ENCODE data around the gene VHLL. TPM values are rescaled to one million over a fixed set of nuclear protein-coding genes. Genes with fewer than 3 reads are reported as not detected.

The VHLL gene
- polyA plus RNA-seq, 1 donor from 2014 or later: not detected

GRCh38 chr1:156257711-156258110, 41.4 kb downstream of the VHLL start:
- Mint-ChIP-seq H3K9me3 (peaks cover 0 to 1% (median 0%) of the 10 kb centered on the region in 3 donors), H3K27me3 (no peaks in the 10 kb centered on the region), H3K4me3 (no peak overlapping the region), H3K36me3 (peaks cover 5% of the 10 kb centered on the region), H3K4me1 (no peaks in the 10 kb centered on the region), H3K27ac (no peak overlapping the region)

- Mint-ChIP-seq H3K27me3 (no peaks in the 10 kb centered on the region), H3K4me3 (no peak overlapping the region), H3K4me1 (no peaks in the 10 kb centered on the region), H3K9me3 (no peaks in the 10 kb centered on the region), H3K36me3 (peaks cover 3% of the 10 kb centered on the region), H3K27ac (peak overlapping the region in 1 of 3 donors; percentile 91)
These were observed 45.5 kb downstream of the VHLL start for GRCh38 chr1:156253634-156254033.

- peaks cover 1% of the 10 kb centered on the region for H3K36me3 Mint-ChIP-seq
- no peaks in the 10 kb centered on the region for H3K9me3 Mint-ChIP-seq
- no peaks in the 10 kb centered on the region for H3K27me3 Mint-ChIP-seq
- H3K4me1 Mint-ChIP-seq: no peaks in the 10 kb centered on the region
- H3K27ac Mint-ChIP-seq: no peak overlapping the region
- H3K4me3 Mint-ChIP-seq: no peak overlapping the region
These were observed 47.6 kb downstream of the VHLL start for GRCh38 chr1:156251527-156251926.

- no peaks in the 10 kb centered on the region for H3K9me3 Mint-ChIP-seq
- H3K27ac Mint-ChIP-seq: no peak overlapping the region
- peaks cover 1% of the 10 kb centered on the region for H3K36me3 Mint-ChIP-seq
- peaks cover 4 to 7% (median 6%) of the 10 kb centered on the region in 3 donors for H3K4me1 Mint-ChIP-seq
- H3K27me3 Mint-ChIP-seq: peaks cover 6% of the 10 kb centered on the region
- peak overlapping the region in 1 of 4 donors; percentile 50 for H3K4me3 Mint-ChIP-seq
These were observed 49.5 kb downstream of the VHLL start for GRCh38 chr1:156249593-156249992.

Other genes starting within 250 kb of the VHLL start
- 7.6 TPM for gene UBQLN4, start 245.5 kb downstream of the VHLL start, polyA plus RNA-seq
- gene LAMTOR2, start 244.5 kb downstream of the VHLL start, polyA plus RNA-seq: 159 TPM
- gene RAB25, start 238.1 kb downstream of the VHLL start, polyA plus RNA-seq: 2.9 TPM
- gene MEX3A, start 216.8 kb downstream of the VHLL start, polyA plus RNA-seq: 0.05 TPM
- 5.7 TPM for gene LMNA, start 184.6 kb downstream of the VHLL start, polyA plus RNA-seq
- gene SEMA4A, start 145.7 kb downstream of the VHLL start, polyA plus RNA-seq: 11.0 TPM
- gene SLC25A44, start 105.2 kb downstream of the VHLL start, polyA plus RNA-seq: 16.6 TPM
- gene PMF1, start 86.3 kb downstream of the VHLL start, polyA plus RNA-seq: 87.0 TPM
- gene BGLAP, start 57.1 kb downstream of the VHLL start, polyA plus RNA-seq: not detected
- gene PAQR6, start 51.3 kb downstream of the VHLL start, polyA plus RNA-seq: 0.44 TPM
- 27.2 TPM for gene SMG5, start 16.5 kb downstream of the VHLL start, polyA plus RNA-seq
- gene TMEM79, start 15.0 kb downstream of the VHLL start, polyA plus RNA-seq: 9.3 TPM
- gene GLMP, start 3.6 kb downstream of the VHLL start, polyA plus RNA-seq: 11.5 TPM
- 172 TPM for gene CCT3, start 39.0 kb upstream of the VHLL start, polyA plus RNA-seq
- 2.5 TPM for gene TSACC, start 39.2 kb upstream of the VHLL start, polyA plus RNA-seq
- gene RHBG, start 69.9 kb upstream of the VHLL start, polyA plus RNA-seq: not detected
- 16.2 TPM for gene MEF2D, start 201.5 kb upstream of the VHLL start, polyA plus RNA-seq

Data from IgD-negative memory B cell (primary cell).